ENCODE data around the gene PLA2G3.

Gene PLA2G3

DNA sequence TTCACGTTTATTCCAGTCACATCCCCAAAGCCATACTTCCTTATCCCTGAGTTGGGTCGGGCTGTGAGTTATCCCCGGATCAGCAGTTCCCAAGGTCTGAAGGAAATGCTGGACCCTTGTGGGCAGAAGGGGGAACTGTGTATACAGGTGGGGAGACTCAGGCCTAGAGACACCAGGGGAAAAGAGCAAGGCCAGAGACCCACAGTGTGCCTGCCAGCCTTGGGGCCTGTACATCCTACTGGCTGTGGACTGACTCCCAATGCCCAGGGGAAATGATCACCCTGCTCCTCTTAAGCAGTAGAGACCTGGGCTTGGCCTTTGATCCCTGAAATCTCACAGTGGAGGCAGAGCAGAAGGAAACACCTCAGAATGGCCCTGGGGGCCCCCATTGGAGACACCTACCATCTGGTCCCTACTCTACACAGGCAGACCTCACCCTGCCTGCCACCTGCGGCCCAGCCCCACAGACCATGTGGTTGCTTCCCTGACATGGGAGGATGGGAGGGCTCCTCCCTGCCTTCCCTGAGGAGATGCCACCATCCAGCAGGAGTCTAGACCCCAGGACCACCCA, 34.2 kb downstream of the PLA2G3 start:
- FAIRE-seq, result no peak
- no peak for TF ChIP-seq CTCF (IDR thresholded peaks at IDR 0.05; ENCODE audit: insufficient read depth, missing control alignments)
- DNase-seq (ENCODE audit: insufficient read length, low spot score), result no peak

- FAIRE-seq, result no peak
- no peak for DNase-seq (ENCODE audit: insufficient read length, low spot score)
- TF ChIP-seq CTCF (IDR thresholded peaks at IDR 0.05; ENCODE audit: insufficient read depth, missing control alignments), result no peak
These were observed 34.9 kb downstream of the PLA2G3 start for GRCh38 chr22:31105282-31105929.

DNA sequence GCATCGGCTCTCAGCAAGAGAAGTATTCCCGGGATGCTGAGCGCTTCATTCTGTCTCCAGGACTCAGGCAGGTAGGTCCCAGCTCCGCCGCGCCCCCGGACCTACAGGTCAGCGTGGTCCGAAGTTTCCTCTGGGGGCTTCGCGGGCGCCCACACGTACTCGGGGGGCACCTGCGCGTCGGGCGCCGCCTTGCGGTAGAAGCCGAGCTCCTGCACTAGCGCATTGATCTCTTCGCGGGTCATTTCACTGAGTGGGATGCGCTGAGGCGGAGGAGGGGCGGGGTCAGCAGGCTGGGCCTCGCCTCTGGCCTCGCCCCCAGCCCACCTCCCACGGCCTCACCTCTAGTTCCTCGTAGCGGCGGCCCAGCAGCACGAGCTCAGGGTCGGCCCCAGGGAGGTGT, 35.4 kb downstream of the PLA2G3 start:
- no peak for DNase-seq (ENCODE audit: insufficient read length, low spot score)
- no peak for FAIRE-seq
- TF ChIP-seq CTCF (IDR thresholded peaks at IDR 0.05; ENCODE audit: insufficient read depth, missing control alignments), result peak; percentile 29

DNA sequence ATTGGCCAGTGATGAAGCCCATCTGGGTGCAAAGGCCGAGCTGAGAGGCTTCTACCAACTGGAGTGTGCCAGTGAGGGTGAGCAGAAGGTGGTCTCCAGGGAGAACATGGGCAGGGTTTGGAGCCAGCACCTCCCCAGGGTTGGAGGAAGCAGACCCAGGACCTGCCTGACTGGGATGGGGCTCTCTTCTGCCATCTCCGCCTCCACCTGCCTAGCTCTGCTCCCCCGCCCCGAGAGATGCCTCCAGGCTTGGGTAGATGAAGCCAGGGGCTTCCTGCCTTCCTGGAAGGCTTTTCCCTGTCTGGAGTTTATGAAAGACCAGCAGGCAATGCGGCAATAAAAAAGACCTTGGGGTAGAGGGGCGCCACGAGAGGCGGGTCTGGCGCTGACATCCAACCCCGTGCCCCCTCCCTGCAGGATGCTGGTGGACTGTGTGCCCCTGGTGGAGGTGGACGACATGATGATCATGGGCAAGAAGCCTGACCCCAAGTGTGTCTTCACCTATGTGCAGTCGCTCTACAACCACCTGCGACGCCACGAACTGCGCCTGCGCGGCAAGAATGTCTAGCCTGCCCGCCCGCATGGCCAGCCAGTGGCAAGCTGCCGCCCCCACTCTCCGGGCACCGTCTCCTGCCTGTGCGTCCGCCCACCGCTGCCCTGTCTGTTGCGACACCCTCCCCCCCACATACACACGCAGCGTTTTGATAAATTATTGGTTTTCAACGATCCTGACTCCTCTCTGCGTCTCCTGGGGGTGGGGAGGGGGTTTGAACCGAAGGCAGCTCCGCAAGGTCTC, 36.2 kb downstream of the PLA2G3 start:
- FAIRE-seq, result no peak
- no peak for DNase-seq (ENCODE audit: insufficient read length, low spot score)
- no peak for TF ChIP-seq CTCF (IDR thresholded peaks at IDR 0.05; ENCODE audit: insufficient read depth, missing control alignments)

- TF ChIP-seq CTCF (IDR thresholded peaks at IDR 0.05; ENCODE audit: insufficient read depth, missing control alignments), result no peak
- FAIRE-seq (no peak), DNase-seq (ENCODE audit: insufficient read length, low spot score) (no peak)
These were observed 37.2 kb downstream of the PLA2G3 start for GRCh38 chr22:31103111-31103510.

- DNase-seq (ENCODE audit: insufficient read length, low spot score) (no peak), FAIRE-seq (no peak)
- TF ChIP-seq CTCF (IDR thresholded peaks at IDR 0.05; ENCODE audit: insufficient read depth, missing control alignments), result no peak
These were observed 37.7 kb downstream of the PLA2G3 start for GRCh38 chr22:31102441-31103081.
